ENCODE data around the gene UBXN11.

GRCh38 chr1:26288311-26288941 is 18.0 kb downstream of the UBXN11 start:
- TF ChIP-seq CTCF (conservative IDR thresholded peaks at IDR 0.05; ENCODE audit: low read length) (no peak), EZH2phosphoT487 (IDR thresholded peaks at IDR 0.05; ENCODE audit: borderline replicate concordance) (no peak)

Measured in Loucy (cell line).